ENCODE results near the gene DCDC1. TPM values are rescaled to one million over a fixed set of nuclear protein-coding genes. Genes with fewer than 3 reads are reported as not detected.

The DCDC1 gene, protein sequence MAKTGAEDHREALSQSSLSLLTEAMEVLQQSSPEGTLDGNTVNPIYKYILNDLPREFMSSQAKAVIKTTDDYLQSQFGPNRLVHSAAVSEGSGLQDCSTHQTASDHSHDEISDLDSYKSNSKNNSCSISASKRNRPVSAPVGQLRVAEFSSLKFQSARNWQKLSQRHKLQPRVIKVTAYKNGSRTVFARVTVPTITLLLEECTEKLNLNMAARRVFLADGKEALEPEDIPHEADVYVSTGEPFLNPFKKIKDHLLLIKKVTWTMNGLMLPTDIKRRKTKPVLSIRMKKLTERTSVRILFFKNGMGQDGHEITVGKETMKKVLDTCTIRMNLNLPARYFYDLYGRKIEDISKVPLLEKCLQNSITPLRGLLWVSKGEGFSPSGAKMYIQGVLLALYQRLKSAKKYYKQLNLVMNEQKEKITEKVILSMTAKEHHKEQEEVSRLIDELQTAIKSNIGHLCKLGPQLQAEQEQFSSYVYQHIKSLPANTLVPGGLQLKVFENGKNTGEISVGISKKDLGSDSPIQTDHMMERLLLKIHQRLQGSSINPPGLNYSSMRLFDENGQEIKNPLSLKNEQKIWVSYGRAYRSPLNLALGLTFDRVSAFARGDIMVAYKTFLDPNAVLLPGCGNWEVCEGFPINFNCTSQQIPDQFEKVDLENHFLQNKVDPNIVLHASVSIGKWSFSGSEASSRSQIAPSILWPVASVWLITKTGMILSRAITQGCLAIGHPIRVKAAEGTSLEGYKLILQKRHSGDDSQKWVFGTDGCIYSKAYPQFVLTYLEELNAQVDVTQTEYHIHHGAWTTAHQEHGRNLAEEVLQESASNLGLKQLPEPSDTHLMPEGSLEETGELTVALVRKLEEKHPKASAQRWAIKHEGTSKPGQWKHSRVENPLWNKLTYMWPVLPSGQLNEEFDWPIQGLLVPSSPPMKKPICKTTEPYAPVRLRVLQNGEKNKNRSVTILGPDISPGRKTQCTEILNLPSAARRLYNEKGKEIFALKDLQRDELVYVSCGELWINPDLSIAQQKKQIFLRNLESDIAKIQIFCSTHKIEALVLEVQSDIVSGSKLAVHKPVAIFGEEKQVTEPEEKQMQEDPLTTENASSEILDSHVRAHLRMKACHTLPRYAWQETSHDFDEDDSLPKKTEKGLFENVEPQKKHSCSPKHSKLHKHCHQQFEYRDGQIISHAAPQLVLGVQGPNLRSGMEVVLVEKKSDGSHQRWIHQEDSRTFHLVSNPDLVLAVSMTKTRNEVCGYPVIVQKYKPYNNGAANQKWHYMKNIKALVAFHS (N-terminal part only)
- 1 to 10 TPM; 3.4 to 7.3 (median 5.1) TPM for polyA plus RNA-seq (ENCODE audit: insufficient read length in 4 of 4)

DNA sequence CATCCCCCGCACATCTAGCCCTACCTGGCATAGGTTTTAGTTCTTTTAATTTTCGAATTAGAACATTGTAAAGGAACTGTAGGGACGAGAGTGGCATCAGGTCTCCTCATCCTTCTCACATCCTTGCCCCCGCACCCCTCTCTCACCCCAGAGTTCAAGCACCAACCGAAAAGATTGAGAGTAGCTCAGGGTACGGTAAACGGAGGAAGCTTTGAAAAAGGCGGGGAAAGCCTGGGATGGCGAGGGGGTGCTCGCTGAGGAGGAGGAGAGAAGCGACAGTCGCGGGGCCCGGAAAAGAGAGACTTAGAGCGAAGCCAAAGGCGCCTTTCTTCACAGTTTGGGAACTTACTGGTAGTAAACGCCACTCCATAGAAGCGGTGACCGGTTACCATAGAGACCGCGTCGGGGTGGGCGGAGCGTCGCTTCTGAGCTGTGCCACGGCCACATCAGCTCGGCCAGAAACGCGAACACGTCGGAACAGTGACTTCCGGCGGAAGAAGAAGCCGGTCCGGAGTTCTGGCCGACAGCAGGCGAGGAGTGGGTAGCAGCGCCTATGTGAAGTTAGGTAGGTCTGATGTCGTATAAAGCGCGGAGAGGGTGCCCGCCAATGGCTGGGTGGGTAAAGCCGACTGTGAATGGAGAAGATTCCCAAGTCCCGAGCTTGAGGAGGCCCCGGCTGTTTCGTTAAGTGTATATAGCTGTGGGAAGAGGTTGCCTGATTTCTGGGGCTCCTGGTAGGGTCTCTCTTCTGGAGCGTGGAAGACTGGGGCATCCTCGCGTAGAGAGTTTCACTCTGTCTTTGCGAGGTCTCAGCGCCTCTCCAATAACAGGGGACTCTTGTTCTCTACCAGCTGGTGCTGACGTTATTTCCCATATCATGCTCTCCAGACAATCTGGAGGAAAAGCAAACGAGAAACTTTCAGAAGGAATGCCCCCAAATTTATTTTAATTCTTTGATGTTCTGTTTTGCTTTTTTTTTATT, at the start of gene DCDC1, which contains the start of gene DNAJC24:
DCDC1 (minus strand) TSS at position 392 of the 982 bp plus-strand sequence. CDS start 41,459 bp downstream, outside the sequence.
DNAJC24 (plus strand) TSS at position 513 of the 982 bp plus-strand sequence. CDS start 889 bp downstream, outside the sequence.
- peak; percentile 83 to 89 (median 86) for DNase-seq (ENCODE audit: low read depth in 4 of 4, low spot score in 2 of 4)

DNA sequence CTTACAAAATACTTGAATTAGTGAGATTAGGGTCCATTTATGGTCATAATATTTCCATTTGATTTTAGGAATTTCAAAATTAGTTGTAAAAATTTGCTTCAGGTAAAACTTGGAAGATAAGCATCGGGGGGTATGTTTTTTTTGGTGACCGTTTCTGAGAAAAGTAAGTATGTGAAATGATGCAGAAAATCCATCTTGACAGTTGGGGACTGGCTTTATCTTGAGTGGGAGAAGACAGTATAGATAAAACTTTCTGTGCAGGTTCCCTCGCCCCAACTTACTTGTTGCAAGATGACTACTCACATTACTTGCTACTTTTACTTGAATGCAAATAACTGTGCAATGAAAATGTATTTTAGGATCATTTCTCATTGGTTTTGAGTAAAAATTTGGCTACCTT, 49.6 kb upstream of the DCDC1 start:
- no peak for DNase-seq (ENCODE audit: low read depth in 4 of 4, low spot score in 2 of 4)

DNA sequence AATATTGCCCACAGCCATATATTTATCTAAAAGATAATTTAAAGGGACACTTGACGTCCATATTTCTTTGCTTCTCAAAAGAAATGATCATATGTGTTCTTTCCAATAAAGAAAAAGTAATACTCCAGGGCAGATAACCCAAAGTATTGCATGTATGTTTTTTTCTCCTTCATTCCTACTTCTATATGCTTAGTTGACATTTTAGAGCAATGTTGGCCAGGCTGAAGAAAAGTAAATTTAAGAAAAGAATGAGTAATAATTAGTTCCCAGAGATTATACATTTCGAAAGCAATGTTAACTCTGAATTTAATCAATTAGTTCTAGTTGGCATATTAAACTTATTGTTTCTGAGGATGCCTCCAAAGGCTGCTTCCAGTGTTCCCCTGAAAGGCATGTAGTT, 48.3 kb upstream of the DCDC1 start:
- DNase-seq (ENCODE audit: low read depth in 4 of 4, low spot score in 2 of 4): no peak

DNA sequence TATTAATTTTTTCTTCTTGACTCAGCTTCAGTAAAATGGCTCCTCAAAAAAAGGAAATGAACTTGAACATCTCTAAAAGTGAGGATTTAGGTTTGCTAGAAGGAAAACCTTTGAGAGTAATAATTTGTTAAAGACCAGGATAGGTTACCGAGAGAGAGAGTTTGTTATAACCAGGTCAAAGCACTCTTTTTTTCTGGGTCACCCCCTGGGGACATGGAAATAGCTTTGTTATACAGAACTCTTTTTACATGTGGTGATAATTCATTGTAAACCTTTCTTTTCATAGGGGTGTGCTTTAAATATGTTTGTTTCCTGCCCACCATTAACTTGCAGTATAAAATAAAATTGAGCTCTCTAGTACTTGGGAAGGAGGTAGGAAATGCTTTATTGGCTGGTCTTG, 47.8 kb upstream of the DCDC1 start:
- no peak for DNase-seq (ENCODE audit: low read depth in 4 of 4, low spot score in 2 of 4)

DNA sequence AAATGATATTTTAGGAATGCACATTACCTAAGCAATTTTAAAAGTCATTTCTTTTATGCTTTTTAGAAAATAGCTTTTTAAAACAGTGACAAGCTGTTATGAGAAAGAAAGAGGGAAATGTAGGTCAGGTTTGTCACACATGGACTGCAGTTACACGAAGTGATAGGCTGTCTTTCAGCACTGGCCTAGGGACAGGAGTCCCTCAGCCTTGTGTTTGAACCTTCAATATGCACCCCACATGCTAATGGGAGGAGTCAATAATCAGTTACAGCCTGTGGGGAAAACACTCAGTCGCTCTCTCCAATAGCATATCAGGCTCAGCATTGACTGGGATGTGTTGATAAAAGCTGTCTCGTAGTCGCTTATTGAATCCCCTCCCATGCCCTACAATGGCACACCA, 45.9 kb upstream of the DCDC1 start:
- DNase-seq (ENCODE audit: low read depth in 4 of 4, low spot score in 2 of 4): no peak

DNA sequence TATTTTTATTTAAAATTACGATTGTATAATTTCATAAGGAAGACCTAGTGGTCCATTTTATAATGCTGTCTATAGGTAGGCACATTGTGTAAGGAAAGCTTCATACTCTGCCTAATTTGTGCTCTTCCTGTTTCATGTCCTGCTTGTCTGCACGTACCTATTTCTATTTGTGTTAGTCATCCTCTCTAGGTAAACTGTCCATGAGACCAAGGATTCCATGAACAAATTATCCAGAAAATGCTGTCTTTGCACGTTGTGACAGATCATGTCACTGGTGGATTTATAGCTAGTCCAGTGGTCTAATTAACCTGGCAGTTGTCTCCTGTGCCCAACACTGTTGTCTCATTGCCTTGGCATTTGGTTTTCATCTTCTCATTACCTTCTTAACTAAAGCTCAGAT, 44.8 kb upstream of the DCDC1 start:
- DNase-seq (ENCODE audit: low read depth in 4 of 4, low spot score in 2 of 4): no peak

DNA sequence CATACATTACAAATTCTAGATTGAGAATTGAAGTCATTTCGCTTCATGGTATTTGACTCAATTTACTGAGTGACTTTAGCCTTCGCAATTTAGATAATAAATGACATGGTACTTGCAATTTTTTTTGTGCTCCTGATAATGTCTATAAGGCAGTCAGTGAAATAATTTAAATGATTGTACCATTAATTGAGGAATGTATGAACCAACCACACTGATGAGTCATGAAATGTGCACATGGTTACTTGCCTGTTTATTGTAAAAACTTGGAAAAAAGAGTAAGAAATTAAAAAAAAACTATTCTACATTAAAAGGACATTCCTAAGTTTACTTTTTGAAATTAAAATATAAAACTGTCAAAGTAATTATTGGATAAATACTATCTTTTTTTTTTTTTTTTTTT, 43.4 kb upstream of the DCDC1 start:
- DNase-seq (ENCODE audit: low read depth in 4 of 4, low spot score in 2 of 4): no peak

DNA sequence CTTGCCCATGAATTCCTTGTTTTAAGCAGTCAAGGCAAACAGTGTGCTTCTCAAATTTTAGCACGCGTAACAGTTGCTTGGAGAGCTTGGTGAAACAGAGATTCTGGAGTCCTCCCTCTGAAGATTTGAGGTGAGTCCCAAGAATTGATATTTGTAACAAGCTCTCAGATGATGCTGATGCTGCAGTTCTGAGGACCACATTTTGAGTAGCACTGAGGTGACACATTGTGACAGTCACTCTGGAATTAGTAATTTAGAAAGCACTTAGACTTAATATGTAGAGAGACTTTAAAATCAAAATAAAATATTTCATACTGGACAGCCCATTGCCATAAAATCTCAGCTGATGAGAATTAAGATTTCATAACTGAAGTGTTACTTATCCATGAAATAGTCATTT, 38.7 kb upstream of the DCDC1 start:
- DNase-seq (ENCODE audit: low read depth in 4 of 4, low spot score in 2 of 4): no peak

DNA sequence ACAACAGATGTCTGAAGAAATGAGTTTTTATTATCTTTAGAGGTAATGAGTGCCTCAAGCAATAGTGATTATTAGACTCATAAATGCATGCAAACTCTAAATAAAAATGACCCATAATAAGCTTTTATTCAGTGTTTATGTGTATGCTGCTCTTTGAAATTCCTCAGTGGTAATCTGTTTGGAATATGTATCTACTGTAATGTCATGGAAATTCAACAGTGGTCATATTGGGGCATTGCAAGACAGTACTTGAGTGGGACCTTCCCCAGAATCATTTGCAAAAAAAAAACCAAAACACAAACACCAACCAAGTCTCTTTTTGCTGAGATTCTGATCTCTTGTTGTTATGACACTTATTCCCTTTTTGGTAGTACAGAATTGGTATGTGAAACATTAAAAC, 35.1 kb upstream of the DCDC1 start:
- DNase-seq (ENCODE audit: low read depth in 4 of 4, low spot score in 2 of 4): no peak

DNA sequence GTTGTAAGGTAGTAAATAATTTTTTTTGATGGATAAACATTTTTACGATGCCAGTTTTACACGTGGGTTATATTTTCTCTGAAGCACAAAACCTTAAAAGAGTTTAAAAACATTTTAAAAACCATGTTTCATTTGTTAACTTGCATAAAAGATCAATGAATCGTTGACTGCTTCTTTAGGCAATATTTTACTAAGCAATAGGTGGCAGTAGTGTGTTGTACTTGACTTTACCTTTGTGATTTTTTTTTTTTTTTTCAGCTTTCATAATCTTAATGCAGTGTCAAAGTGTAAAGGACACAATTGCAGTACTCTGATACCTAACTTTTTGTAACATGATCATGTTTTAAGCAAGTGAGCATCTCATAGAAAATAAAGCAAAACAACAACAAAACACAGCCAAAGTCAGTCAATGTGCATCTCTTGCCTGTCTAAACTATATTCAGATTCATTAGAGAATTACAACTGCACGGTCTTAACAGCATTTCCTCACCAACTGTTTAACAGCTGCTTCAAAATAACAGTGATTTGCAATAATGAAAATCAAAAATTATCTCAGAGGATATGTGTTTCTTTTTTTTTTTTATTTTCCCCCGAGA, 27.8 kb upstream of the DCDC1 start:
- DNase-seq (ENCODE audit: low read depth in 4 of 4, low spot score in 2 of 4): no peak

DNA sequence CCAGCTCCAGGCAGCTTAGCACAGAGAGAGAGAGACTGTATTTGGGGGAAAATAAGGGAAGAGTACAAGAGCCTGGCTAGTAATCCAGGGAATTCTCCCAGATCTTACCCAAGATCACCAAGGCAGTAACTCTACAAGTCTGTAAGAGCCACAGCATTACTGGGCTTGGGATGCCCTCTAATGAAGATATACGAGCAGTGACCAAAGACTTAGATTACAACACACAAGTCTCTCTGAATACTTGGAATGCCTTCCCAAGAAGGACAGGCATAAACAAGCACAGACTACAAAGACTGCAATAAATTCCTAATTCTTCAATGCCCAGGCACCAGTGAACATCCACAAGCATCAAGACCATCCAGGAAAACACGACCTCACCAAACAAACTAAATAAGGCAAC, 17.8 kb upstream of the DCDC1 start:
- no peak for DNase-seq (ENCODE audit: low read depth in 4 of 4, low spot score in 2 of 4)

DNA sequence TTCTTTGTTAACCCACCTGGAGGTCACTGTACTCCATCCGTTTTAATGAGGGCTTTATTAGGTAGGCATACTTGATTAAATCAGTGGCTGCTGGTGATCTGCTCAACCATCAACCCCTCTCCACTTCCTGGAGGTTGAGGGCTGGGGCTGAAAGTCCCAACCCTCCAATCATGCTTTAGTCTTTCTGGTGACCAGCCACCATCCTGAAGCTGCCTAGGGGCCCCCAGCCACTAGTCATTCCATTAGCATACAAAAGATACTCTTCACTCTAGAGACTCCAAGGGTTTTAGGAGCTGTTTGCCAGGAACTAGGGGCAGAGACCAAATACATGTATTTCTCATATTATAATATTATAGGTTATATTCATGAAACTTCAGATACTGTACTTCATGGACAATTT, 13.6 kb upstream of the DCDC1 start:
- DNase-seq (ENCODE audit: low read depth in 4 of 4, low spot score in 2 of 4): no peak

DNA sequence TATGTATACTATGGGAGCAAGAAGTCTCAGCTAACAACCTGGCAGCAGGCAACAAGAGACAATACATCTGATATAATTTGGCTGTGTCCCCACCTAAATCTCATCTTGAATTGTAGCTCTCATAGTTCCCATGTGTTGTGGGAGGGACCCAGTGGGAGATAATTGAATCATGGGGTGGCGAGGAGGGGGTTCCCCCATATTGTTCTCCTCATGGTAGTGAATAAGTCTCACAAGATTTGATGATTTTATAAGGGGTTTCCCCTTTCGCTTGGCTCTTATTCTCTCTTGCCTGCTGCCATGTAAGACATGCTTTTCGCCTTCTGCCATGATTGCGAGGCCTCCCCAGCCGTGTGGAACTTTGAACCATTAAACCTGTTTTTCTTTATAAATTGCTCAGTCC, 6.3 kb upstream of the DCDC1 start:
- no peak for DNase-seq (ENCODE audit: low read depth in 4 of 4, low spot score in 2 of 4)

DNA sequence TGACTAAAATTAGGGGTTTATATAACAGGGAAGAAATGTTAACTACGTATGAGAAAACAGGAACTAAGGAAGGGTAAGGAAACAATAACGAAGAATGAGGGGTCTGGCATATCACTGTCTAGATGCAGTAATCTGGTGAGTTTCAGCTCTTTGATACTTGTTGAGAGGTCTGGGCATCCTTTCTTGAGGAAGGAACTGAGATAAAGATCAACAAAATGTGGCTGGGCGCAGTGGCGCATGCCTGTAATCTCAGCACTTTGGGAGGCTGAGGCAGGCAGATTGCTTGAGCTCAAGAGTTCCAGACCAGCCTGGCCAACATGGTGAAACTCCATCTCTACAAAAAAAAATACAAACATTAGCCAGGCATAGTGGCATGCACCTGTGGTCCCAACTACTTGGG, 2.7 kb downstream of the DCDC1 start:
- no peak for DNase-seq (ENCODE audit: low read depth in 4 of 4, low spot score in 2 of 4)

DNA sequence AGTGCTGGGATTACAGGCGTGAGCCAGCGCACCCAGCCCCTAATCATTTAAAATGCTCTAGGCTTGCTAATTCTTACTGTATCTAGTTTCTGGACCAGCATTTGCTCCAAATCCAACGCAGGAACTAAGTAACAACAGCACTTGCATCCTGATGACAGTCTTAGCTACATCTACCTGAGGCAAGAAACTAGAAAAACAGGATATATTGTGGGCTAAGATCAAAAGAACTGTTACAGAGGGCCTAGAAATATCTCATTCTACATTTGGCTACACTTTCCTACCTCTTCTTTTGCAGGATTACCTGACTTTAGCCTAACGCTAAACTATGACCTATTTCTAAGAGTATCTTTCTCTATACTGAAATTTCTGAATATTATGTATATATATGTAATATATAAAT, 7.8 kb downstream of the DCDC1 start:
- no peak for DNase-seq (ENCODE audit: low read depth in 4 of 4, low spot score in 2 of 4)

DNA sequence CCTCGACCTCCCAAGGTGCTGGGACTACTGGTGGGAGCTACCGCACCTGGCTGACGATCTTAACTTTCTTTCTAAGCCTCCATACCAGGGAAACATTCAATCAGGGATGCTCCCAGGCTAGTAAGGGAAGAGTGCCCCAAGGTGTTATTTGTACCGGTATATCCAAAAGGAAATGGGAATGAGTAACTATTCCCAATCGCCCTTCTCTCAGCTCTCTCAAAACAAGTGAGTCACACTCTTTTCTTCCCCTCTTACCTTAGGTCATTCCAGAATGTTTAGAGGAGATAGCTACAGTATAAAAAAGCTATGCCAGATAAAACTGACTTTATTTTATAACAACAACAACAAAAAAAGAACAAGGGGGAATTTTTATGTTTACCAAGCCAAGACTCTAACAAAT, 13.7 kb downstream of the DCDC1 start:
- DNase-seq (ENCODE audit: low read depth in 4 of 4, low spot score in 2 of 4): no peak

DNA sequence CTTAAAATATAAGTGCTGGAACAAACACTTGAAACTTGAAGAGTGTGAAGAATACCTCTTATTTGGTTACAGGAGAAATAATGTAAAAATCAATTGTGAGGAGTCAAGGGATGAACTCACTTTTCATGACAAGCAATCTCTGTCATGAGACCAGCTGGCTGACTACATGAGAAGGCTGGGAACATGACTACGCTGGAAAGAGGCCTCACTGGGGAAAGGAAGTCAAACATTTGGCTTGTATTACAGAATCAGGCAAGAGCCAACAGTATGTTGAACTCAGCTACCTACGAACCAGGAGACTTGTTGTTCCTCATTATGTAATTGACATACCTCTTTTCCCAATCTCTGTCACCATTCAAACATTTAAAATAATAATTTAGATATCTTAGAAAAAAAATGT, 14.4 kb downstream of the DCDC1 start:
- no peak for DNase-seq (ENCODE audit: low read depth in 4 of 4, low spot score in 2 of 4)

DNA sequence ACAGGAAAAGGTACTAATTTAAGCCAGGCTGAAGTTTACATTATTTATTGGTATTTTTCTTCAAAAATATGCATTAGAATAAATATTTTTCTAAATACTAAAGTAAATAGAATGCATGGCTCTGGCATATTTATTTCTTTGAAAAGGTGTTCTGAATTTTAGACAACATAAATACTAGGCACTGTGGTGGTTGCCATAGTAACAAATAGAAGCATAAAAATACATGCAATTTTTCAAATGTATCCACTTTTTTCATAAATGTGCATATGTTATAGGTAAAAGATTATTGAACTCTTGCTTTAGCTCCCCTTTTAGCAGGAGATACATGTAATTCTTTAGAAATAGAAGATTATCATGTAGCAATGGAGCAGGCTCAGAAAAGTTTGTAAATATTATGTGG, 18.4 kb downstream of the DCDC1 start:
- DNase-seq (ENCODE audit: low read depth in 4 of 4, low spot score in 2 of 4): no peak

DNA sequence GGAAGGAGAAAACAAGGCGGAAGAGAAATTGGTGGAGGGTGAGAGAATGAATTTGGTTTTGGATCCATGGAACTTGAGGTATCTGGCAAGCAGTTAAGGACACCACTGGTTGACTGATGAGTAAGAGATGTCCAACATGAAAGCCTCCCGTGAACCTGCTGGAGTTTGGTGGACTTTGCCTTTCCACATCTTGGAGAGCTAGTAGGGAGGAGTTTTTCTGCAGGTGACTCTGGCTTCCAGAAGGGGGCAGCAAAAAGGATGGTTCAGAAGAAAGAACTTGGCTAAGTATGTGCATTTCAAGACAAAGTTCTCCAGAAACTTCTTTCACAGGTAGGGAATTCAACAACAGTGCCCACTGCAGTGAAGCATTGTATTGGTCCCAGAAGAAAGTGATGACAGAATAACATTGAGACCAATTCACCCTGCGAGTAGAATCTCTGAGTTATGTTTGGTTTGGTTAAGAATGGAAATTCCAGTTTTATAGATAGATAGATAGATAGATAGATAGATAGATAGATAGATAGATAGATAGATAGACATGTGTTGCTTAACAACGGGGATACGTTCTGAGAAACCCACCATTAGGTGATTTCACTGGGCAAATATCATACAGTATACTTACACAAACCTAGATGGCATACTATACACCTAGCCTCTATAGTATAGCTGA, 28.5 kb downstream of the DCDC1 start:
- no peak for DNase-seq (ENCODE audit: low read depth in 4 of 4, low spot score in 2 of 4)
